Measurements from ENCODE around the gene MUCL1. TPM values are rescaled to one million over a fixed set of nuclear protein-coding genes. Genes with fewer than 3 reads are reported as not detected.

Gene MUCL1
- total and polyA plus RNA-seq, 2 of the 8 experiments (the other 6 are each of a cell fraction or from before 2014, with no cell fraction given), result not detected

DNA sequence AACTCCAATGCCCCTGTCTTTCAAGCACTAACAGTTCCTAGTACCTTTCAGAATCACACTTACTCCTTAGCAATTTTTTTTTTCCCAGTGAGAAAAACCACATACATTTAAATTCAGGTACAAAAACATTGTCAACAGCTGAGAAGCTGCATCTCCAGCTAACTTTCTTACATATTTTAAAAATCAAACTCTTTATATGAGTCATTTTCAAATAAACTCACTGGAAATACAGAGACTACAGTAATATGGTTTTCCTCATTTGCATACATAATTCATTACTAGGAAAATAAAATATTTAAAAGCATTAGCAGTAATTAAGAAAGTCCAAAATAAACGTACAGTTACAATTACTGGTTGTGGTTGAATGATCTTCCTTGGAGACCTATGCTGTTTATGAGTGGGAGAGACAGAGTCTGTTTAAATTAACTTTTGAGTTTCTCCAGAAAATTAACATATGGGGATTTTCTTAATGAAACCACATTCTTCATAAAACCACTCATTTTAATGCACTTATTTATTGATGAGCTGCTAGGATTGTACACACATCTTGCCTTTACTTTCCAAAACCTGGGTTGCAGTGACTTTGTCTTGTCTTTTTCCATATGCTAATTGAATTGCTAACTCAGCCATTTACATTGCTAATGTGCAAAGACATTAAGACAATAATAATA, 9.8 kb downstream of the MUCL1 start:
- H4K5ac ChIP-seq (ENCODE audit: insufficient read length, low read depth, low read length), result no peak overlapping the region
- FAIRE-seq (no peak), DNase-seq (ENCODE audit: low read depth in 1 of 2, low spot score in 2 of 2) (no peak)
- no peak overlapping the region for H2AFZ ChIP-seq (ENCODE audit: low read length)
- peaks cover 0 to 4% (median 0%) of the 10 kb centered on the region in 4 experiments; a peak in 2 of 7 replicates for H3K4me1 ChIP-seq (replicated peaks in 1 of 4; ENCODE audit: control insufficient read depth in 3 of 4, insufficient read depth in 4 of 4, low read length in 3 of 4)
- H2BK12ac ChIP-seq (ENCODE audit: low read depth, low read length), result no peak overlapping the region
- WGBS, 2 experiments (ENCODE audit: extremely low coverage in 1 of 2, insufficient coverage in 1 of 2, insufficient read length in 1 of 2, insufficient replicate concordance in 2 of 2, low coverage in 1 of 2, low lambda C conversion rate in 2 of 2, missing lambda C conversion rate in 1 of 2), result 91% methylated on average over 1 of the region's 1 CpG; no CpG with 5 or more reads in 1 of the 2 experiments
- no peaks in the 10 kb centered on the region for H3K9me3 ChIP-seq (ENCODE audit: insufficient read depth in 2 of 2, low read depth in 1 of 2, low read length in 1 of 2)
- H2BK5ac ChIP-seq (ENCODE audit: low read depth, low read length), result no peak overlapping the region
- ChIA-PET POLR2A (ENCODE audit: partially characterized antibody) (no interaction called here), CTCF (ENCODE audit: partially characterized antibody) (interaction anchor here (0.6 to 1.2 kb wide), 2 partner anchors 61 to 106 kb away, joined by 3 to 6 read pairs; no protein-coding TSS in a partner anchor)
- no peak overlapping the region for H3K56ac ChIP-seq (replicated peaks; ENCODE audit: insufficient read length, low read depth, low read length)
- no peak overlapping the region for H3K14ac ChIP-seq (ENCODE audit: insufficient read length)
- H4K91ac ChIP-seq (replicated peaks; ENCODE audit: insufficient read length, low read length), result no peak overlapping the region
- H2AK5ac ChIP-seq (ENCODE audit: low read depth, low read length), result no peak overlapping the region
- no peaks in the 10 kb centered on the region for H3K79me2 ChIP-seq (ENCODE audit: control insufficient read depth in 1 of 2, insufficient read depth in 2 of 2, low read length in 2 of 2)
- H4K8ac ChIP-seq (ENCODE audit: extremely low read depth, insufficient read depth, low read length), result no peak overlapping the region
- no peak overlapping the region for H2BK120ac ChIP-seq (replicated peaks; ENCODE audit: low read depth, low read length)
- H3K4ac ChIP-seq (replicated peaks; ENCODE audit: insufficient read length, low read depth, low read length), result no peak overlapping the region
- no peak overlapping the region for H3K4me2 ChIP-seq (ENCODE audit: insufficient read depth in 1 of 2, low read depth in 2 of 2, low read length in 2 of 2)
- no peak overlapping the region for H2BK20ac ChIP-seq (ENCODE audit: low read length)
- H3K27me3 ChIP-seq (replicated peaks in 1 of 4; ENCODE audit: control insufficient read depth in 3 of 4, extremely low read depth in 1 of 4, insufficient read depth in 3 of 4, low read length in 3 of 4), result peaks cover 0 to 5% (median 0%) of the 10 kb centered on the region in 4 experiments; a peak in 2 of 7 replicates
- H3K4me3 ChIP-seq (ENCODE audit: extremely low read depth in 1 of 4, insufficient read depth in 2 of 4, low read depth in 3 of 4, low read length in 4 of 4), result no peak overlapping the region
- H3K79me1 ChIP-seq (ENCODE audit: low read depth, low read length), result no peaks in the 10 kb centered on the region
- H4K20me1 ChIP-seq (replicated peaks in 1 of 2; ENCODE audit: control insufficient read depth in 1 of 2, insufficient read depth in 2 of 2, low read length in 2 of 2), result no peaks in the 10 kb centered on the region
- H3K36me3 ChIP-seq (ENCODE audit: control insufficient read depth in 2 of 4, insufficient read depth in 4 of 4, low read length in 3 of 4), result no peaks in the 10 kb centered on the region
- H3K27ac ChIP-seq (ENCODE audit: low read depth, low read length), result no peak overlapping the region
- H3K18ac ChIP-seq (ENCODE audit: extremely low read depth, low read length), result no peak overlapping the region
- H3K9ac ChIP-seq (replicated peaks in 1 of 4; ENCODE audit: extremely low read depth in 1 of 4, low read depth in 3 of 4, low read length in 3 of 4), result no peak overlapping the region
- no peak overlapping the region for H3K23ac ChIP-seq (ENCODE audit: insufficient read length)
- no peak overlapping the region for H2BK15ac ChIP-seq (ENCODE audit: low read length)
- H3K23me2 ChIP-seq (ENCODE audit: low read depth, low read length), result no peaks in the 10 kb centered on the region
- no peak for TF ChIP-seq NRF1 (IDR thresholded peaks at IDR 0.05; ENCODE audit: low read depth, low read length)
- no peak for TF ChIP-seq CBX8 (IDR thresholded peaks at IDR 0.05; ENCODE audit: borderline replicate concordance, low read depth, low read length)
- no peak for TF ChIP-seq EP300 (IDR thresholded peaks at IDR 0.05; ENCODE audit: borderline replicate concordance in 1 of 2, low read depth in 2 of 2, low read length in 2 of 2)
- TF ChIP-seq, protein P1, sequence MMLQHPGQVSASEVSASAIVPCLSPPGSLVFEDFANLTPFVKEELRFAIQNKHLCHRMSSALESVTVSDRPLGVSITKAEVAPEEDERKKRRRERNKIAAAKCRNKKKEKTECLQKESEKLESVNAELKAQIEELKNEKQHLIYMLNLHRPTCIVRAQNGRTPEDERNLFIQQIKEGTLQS (IDR thresholded peaks at IDR 0.05; ENCODE audit: insufficient read depth, low read depth, low read length), result no peak
- TF ChIP-seq SIX5 (IDR thresholded peaks at IDR 0.05; ENCODE audit: low read depth, low read length), result no peak
- no peak for TF ChIP-seq TEAD4 (IDR thresholded peaks at IDR 0.05; ENCODE audit: low read depth, low read length)
- no peak for TF ChIP-seq ZNF274 (IDR thresholded peaks at IDR 0.05; ENCODE audit: borderline replicate concordance, extremely low read depth, low read length)
- no peak for TF ChIP-seq SAP30 (IDR thresholded peaks at IDR 0.05; ENCODE audit: insufficient read depth, insufficient replicate concordance, low read length)
- TF ChIP-seq SIRT6 (IDR thresholded peaks at IDR 0.05; ENCODE audit: low read length), result no peak
- TF ChIP-seq FOSL1 (IDR thresholded peaks at IDR 0.05; ENCODE audit: insufficient read depth, low read depth, low read length), result no peak
- TF ChIP-seq POLR2AphosphoS5 (IDR thresholded peaks at IDR 0.05; ENCODE audit: low read depth, low read length), result no peak
- TF ChIP-seq RAD21 (IDR thresholded peaks at IDR 0.05 in 1 of 2, conservative IDR thresholded peaks at IDR 0.05 in 1 of 2; ENCODE audit: low read depth in 2 of 2, low read length in 2 of 2), result no peak
